HepG2 (cell line): Measurements from ENCODE around the gene LRP5. TPM values are rescaled to one million over a fixed set of nuclear protein-coding genes. Genes with fewer than 3 reads are reported as not detected.

Source experiments
- ATAC-seq: fragments of 200-7000 bp; cut with Tn5 transposase; 3 replicates; pipeline ENCODE4 v1.9.1; 2020; ENCODE audit warnings: mild to moderate bottlenecking, moderate library complexity
- BruUV-seq: library from RNA; stranded (reverse); fragments of 400-500 nt; replicated peaks from 2 replicates; lab custom pipeline; 2021; lab: Mats Ljungman, UMichigan
- CTCF ChIA-PET: fragments of 300-600 bp; formaldehyde crosslinking; extraction: SDS; loops from one replicate; lab custom pipeline; 2021; ENCODE audit warnings: low total read pairs, inconsistent platforms, low intra/inter-chr PET ratio; lab: Yijun Ruan, JAX
- POLR2A ChIA-PET: fragments of 350-600 bp; sonication (Branson Sonifier 250); formaldehyde crosslinking; loops from one replicate; lab custom pipeline; 2020; ENCODE audit warnings: antibody characterized with exemption, inconsistent platforms; lab: Yijun Ruan, JAX
- DNase-seq: peaks from one replicate; pipeline ENCODE4 v3.0.0-alpha.2; 2015; ENCODE audit warnings: low spot score
- FAIRE-seq: peaks from 3 replicates; lab custom pipeline; 2011; peaks lifted over from hg19 to GRCh38; lab: Jason Lieb, UNC
- H2AFZ ChIP-seq: one replicate; pipeline ENCODE4 v1.6.1; 2011; ENCODE audit warnings: low read length, inconsistent platforms
- H3K27ac ChIP-seq: fragments of 300-600 bp; 3 replicates; pipeline ENCODE4 v1.8.0; 2011; ENCODE audit warnings: mixed run types, mild to moderate bottlenecking, mixed read lengths, low read length, inconsistent platforms; ENCODE audit not compliant: insufficient read depth; ENCODE audit errors: extremely low read length
- H3K27me3 ChIP-seq, 2 experiments: fragments of 200-600 bp in 1 of 2; 2 replicates in 1 of 2; 3 replicates in 1 of 2; pipeline versions ENCODE4 v1.6.0 to v1.8.0; 2011; ENCODE audit warnings: low read length in 2 of 2, mild to moderate bottlenecking in 2 of 2, moderate library complexity in 2 of 2, inconsistent platforms in 1 of 2; ENCODE audit not compliant: insufficient read depth in 2 of 2, control insufficient read depth in 1 of 2
- H3K36me3 ChIP-seq, 2 experiments: fragments of 200-600 bp in 1 of 2; replicated peaks in 1 of 2; 2 replicates in 1 of 2; 3 replicates in 1 of 2; pipeline versions ENCODE4 v1.5.1 to v1.8.0; 2011; ENCODE audit warnings: low read length in 2 of 2, inconsistent platforms in 1 of 2; ENCODE audit not compliant: insufficient read depth in 2 of 2, control insufficient read depth in 1 of 2
- H3K4me1 ChIP-seq: 2 replicates; pipeline ENCODE4 v1.5.1; 2012; ENCODE audit warnings: low read length, inconsistent platforms; ENCODE audit not compliant: insufficient read depth
- H3K4me2 ChIP-seq: 2 replicates; pipeline ENCODE4 v1.6.0; 2011; ENCODE audit warnings: low read depth, low read length, inconsistent platforms
- H3K4me3 ChIP-seq, 3 experiments: fragments of 200-600 bp in 1 of 3; sonication (generic), shearing (Covaris generic) in 1 of 3; replicated peaks in 1 of 3; 2 replicates each; pipeline ENCODE4 v1.5.1; 2011 to 2016; ENCODE audit warnings: low read length in 3 of 3, inconsistent platforms in 2 of 3, low read depth in 2 of 3, mild to moderate bottlenecking in 2 of 3, control low read depth in 1 of 3, mixed read lengths in 1 of 3; ENCODE audit not compliant: insufficient read depth in 1 of 3
- H3K79me2 ChIP-seq: one replicate; pipeline ENCODE4 v1.6.1; 2011; ENCODE audit warnings: low read length, inconsistent platforms; ENCODE audit not compliant: insufficient read depth
- H3K9ac ChIP-seq: 2 replicates; pipeline ENCODE4 v1.6.0; 2011; ENCODE audit warnings: mild to moderate bottlenecking, low read depth, low read length, inconsistent platforms; ENCODE audit not compliant: insufficient read depth
- H3K9me3 ChIP-seq: 2 replicates; pipeline ENCODE4 v1.5.1; 2012; ENCODE audit warnings: mild to moderate bottlenecking, low read length
- H4K20me1 ChIP-seq: 2 replicates; pipeline ENCODE4 v1.6.0; 2011; ENCODE audit warnings: inconsistent platforms, mild to moderate bottlenecking, low read length, moderate library complexity; ENCODE audit not compliant: insufficient read depth
- CEBPZ ChIP-seq: IDR thresholded peaks from 2 replicates; pipeline ENCODE4 v1.6.1; 2012; ENCODE audit warnings: low read length, improper control_type of control experiment
- E2F1 ChIP-seq: sonication (generic); formaldehyde crosslinking; IDR thresholded peaks from 2 replicates; pipeline ENCODE4 v1.5.0; 2020; ENCODE audit warnings: missing genetic modification reagents
- ISX ChIP-seq: sonication (generic); formaldehyde crosslinking; conservative IDR thresholded peaks from 2 replicates; pipeline ENCODE4 v1.5.0; 2020; ENCODE audit warnings: missing genetic modification reagents
- KDM5B ChIP-seq: sonication (generic); formaldehyde crosslinking; IDR thresholded peaks from 2 replicates; pipeline ENCODE4 v1.4.0; 2020; ENCODE audit warnings: missing genetic modification reagents, mild to moderate bottlenecking, borderline replicate concordance
- MLXIP ChIP-seq: sonication (generic); formaldehyde crosslinking; IDR thresholded peaks from 2 replicates; pipeline ENCODE4 v1.9.0; 2021; ENCODE audit warnings: missing genetic modification reagents, borderline replicate concordance
- NPAS2 ChIP-seq: sonication (generic); formaldehyde crosslinking; IDR thresholded peaks from 2 replicates; pipeline ENCODE4 v1.8.0; 2022; ENCODE audit warnings: mild to moderate bottlenecking, missing genetic modification reagents, borderline replicate concordance
- RARA ChIP-seq: IDR thresholded peaks from 2 replicates; pipeline ENCODE4 v1.6.1; 2016; ENCODE audit warnings: missing genetic modification reagents, missing compliant biosample characterization
- RFX1 ChIP-seq: fragments of 450-650 bp; IDR thresholded peaks from 2 replicates; pipeline ENCODE4 v1.6.1; 2017
- ZNF317 ChIP-seq: sonication (generic); formaldehyde crosslinking; IDR thresholded peaks from 2 replicates; pipeline ENCODE4 v1.5.0; 2020; ENCODE audit warnings: mild to moderate bottlenecking, missing genetic modification reagents
- ZNF674 ChIP-seq: sonication (generic); formaldehyde crosslinking; IDR thresholded peaks from 2 replicates; pipeline ENCODE4 v1.5.0; 2020; ENCODE audit warnings: low read depth, mild to moderate bottlenecking, missing genetic modification reagents
- ZNF713 ChIP-seq: sonication (generic); formaldehyde crosslinking; IDR thresholded peaks from 2 replicates; pipeline ENCODE4 v1.4.0; 2020; ENCODE audit warnings: mild to moderate bottlenecking, missing genetic modification reagents
- ZNF816 ChIP-seq: sonication (generic); formaldehyde crosslinking; IDR thresholded peaks from 2 replicates; pipeline ENCODE4 v1.8.0; 2022; ENCODE audit warnings: missing genetic modification reagents, mild to moderate bottlenecking, borderline replicate concordance
- WGBS: methylation state at CpG from one replicate; pipeline ENCODE4 v1.1.6; 2017; ENCODE audit warnings: low lambda C conversion rate; 5-methylcytosine and 5-hydroxymethylcytosine counted together
- in situ Hi-C: cut with HindIII; loops from 2 replicates; pipeline ENCODE4 v1.10.0; 2017; ENCODE audit warnings: low pct_unique_long_range_greater_than_20kb; ENCODE audit not compliant: extremely low pct_ligation_motif_present
- intact Hi-C: fragments of 100-400 bp; cut with micrococcal nuclease; formaldehyde crosslinking; loops from one replicate; pipeline ENCODE4 v1.10.0; 2022; ENCODE audit not compliant: unreplicated experiment
- polyA plus RNA-seq, 8 experiments: library from polyadenylated mRNA; depleted of rRNA in 3 of 8; stranded (reverse) in 7 of 8; unstranded in 1 of 8; fragments of >200 nt; fragmentation: Illumina TruSeq in 4 of 8; extraction: Trizol in 4 of 8; gene quantifications; 2 replicates each; pipeline versions ENCODE4 v1.2.1 to v1.2.3, GENCODE V29; 2011 to 2016; ENCODE audit warnings: low read depth in 4 of 8, missing spikeins in 1 of 8, mixed read lengths in 1 of 8; ENCODE audit not compliant: insufficient read depth in 1 of 8
- total RNA-seq, 5 experiments: library from RNA; depleted of rRNA; stranded (reverse); fragments of >200 nt; fragmentation: Illumina TruSeq; extraction: Trizol; gene quantifications; 2 replicates each; pipeline ENCODE4 v1.2.3, GENCODE V29; 2016; ENCODE audit warnings: low read depth in 1 of 5
- TF ChIP-seq, protein P1 (sequence below): sonication (generic); formaldehyde crosslinking; IDR thresholded peaks from 2 replicates; pipeline ENCODE4 v1.4.0; 2020; ENCODE audit warnings: missing genetic modification reagents
- TF ChIP-seq, protein P2 (sequence below): sonication (generic); formaldehyde crosslinking; IDR thresholded peaks from 2 replicates; pipeline ENCODE4 v1.4.0; 2020; ENCODE audit warnings: mild to moderate bottlenecking, low read depth, missing genetic modification reagents

LRP5 gene
- total and polyA plus RNA-seq, 2 of the 13 experiments (the other 11 are each of a cell fraction or from before 2014, with no cell fraction given): 40.4 to 64.0 TPM

- Histone ChIP-seq H3K79me2 (no peaks in the 10 kb centered on the region), H3K27ac (no peak overlapping the region), H2AFZ (no peak overlapping the region), H4K20me1 (no peaks in the 10 kb centered on the region), H3K4me2 (no peak overlapping the region), H3K4me1 (peaks cover 3% of the 10 kb centered on the region), H3K9me3 (no peaks in the 10 kb centered on the region), H3K4me3 (no peak overlapping the region), H3K27me3 (no peaks in the 10 kb centered on the region), H3K9ac (no peak overlapping the region), H3K36me3 (no peaks in the 10 kb centered on the region)
- DNase-seq (no peak), FAIRE-seq (no peak), ATAC-seq (no peak)
- ChIA-PET CTCF (no interaction called here), POLR2A (interaction anchor here (2.2 kb wide), 1 partner anchor 10 kb away, joined by 14 read pairs; no protein-coding TSS in a partner anchor)
- 68% methylated on average over 8 of the region's 8 CpGs for WGBS
- intact Hi-C loops: no loop called here
- no TSS peak for BruUV-seq
- in situ Hi-C loops: no loop called here
- no peak for TF ChIP-seq ZNF713 (CRISPR knock-in tag)
- TF ChIP-seq RARA: no peak
- TF ChIP-seq ZNF816: no peak
- no peak for TF ChIP-seq MLXIP (CRISPR knock-in tag)
- no peak for TF ChIP-seq NPAS2
- TF ChIP-seq E2F1: no peak
- TF ChIP-seq, protein P1, sequence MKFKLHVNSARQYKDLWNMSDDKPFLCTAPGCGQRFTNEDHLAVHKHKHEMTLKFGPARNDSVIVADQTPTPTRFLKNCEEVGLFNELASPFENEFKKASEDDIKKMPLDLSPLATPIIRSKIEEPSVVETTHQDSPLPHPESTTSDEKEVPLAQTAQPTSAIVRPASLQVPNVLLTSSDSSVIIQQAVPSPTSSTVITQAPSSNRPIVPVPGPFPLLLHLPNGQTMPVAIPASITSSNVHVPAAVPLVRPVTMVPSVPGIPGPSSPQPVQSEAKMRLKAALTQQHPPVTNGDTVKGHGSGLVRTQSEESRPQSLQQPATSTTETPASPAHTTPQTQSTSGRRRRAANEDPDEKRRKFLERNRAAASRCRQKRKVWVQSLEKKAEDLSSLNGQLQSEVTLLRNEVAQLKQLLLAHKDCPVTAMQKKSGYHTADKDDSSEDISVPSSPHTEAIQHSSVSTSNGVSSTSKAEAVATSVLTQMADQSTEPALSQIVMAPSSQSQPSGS: no peak
- no peak for TF ChIP-seq KDM5B (CRISPR knock-in tag)
- TF ChIP-seq, protein P2, sequence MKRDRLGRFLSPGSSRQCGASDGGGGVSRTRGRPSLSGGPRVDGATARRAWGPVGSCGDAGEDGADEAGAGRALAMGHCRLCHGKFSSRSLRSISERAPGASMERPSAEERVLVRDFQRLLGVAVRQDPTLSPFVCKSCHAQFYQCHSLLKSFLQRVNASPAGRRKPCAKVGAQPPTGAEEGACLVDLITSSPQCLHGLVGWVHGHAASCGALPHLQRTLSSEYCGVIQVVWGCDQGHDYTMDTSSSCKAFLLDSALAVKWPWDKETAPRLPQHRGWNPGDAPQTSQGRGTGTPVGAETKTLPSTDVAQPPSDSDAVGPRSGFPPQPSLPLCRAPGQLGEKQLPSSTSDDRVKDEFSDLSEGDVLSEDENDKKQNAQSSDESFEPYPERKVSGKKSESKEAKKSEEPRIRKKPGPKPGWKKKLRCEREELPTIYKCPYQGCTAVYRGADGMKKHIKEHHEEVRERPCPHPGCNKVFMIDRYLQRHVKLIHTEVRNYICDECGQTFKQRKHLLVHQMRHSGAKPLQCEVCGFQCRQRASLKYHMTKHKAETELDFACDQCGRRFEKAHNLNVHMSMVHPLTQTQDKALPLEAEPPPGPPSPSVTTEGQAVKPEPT (CRISPR knock-in tag): no peak
- no peak for TF ChIP-seq ZNF317
- no peak for TF ChIP-seq ISX
- no peak for TF ChIP-seq RFX1
- no peak for TF ChIP-seq CEBPZ
- no peak for TF ChIP-seq ZNF674 (CRISPR knock-in tag)
These were observed 25.0 kb upstream of the LRP5 start for GRCh38 chr11:68287419-68287818.
